Retinal pigment epithelial cell (primary cell): Measurements from ENCODE around the gene ARHGAP10.
"Not testable (repeated sequence)": the region's sequence is repeated elsewhere in the genome, so short reads cannot be mapped to it uniquely, and the experiment has no call there.

Experiments used
- DNase-seq: peaks from one replicate; pipeline ENCODE4 v3.0.0-alpha.2; 2010; ENCODE audit warnings: low read depth
- H3K4me3 ChIP-seq: 2 replicates; pipeline ENCODE4 v1.5.1; 2011; ENCODE audit warnings: mild to moderate bottlenecking, low read length, control low read depth, moderate library complexity
- TF ChIP-seq, protein P1 (sequence below): conservative IDR thresholded peaks from 2 replicates; pipeline ENCODE4 v1.5.1; 2011; ENCODE audit warnings: low read depth, low read length, control low read depth, inconsistent platforms

ARHGAP10 gene

DNA sequence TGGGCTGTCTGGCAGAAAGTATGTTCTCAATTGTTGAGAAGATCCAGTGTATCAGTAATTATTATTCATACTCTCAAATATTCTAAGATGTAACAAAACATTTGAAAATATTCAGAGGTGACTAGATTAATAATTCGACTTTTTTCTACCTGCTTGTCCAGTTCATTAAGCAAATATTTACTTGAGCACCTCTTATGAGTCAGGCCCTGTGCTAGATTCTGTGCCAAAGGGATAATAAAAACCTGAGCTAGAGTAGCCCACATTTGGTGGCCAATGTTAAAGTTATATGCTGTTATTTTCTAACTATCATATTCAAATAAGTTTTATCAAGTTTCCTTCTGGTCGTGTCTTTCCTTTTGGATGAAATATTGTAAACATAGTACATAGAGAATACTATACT, 58.5 kb downstream of the ARHGAP10 start:
- H3K4me3 ChIP-seq: no peak overlapping the region
- TF ChIP-seq, protein P1, sequence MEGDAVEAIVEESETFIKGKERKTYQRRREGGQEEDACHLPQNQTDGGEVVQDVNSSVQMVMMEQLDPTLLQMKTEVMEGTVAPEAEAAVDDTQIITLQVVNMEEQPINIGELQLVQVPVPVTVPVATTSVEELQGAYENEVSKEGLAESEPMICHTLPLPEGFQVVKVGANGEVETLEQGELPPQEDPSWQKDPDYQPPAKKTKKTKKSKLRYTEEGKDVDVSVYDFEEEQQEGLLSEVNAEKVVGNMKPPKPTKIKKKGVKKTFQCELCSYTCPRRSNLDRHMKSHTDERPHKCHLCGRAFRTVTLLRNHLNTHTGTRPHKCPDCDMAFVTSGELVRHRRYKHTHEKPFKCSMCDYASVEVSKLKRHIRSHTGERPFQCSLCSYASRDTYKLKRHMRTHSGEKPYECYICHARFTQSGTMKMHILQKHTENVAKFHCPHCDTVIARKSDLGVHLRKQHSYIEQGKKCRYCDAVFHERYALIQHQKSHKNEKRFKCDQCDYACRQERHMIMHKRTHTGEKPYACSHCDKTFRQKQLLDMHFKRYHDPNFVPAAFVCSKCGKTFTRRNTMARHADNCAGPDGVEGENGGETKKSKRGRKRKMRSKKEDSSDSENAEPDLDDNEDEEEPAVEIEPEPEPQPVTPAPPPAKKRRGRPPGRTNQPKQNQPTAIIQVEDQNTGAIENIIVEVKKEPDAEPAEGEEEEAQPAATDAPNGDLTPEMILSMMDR: no peak
- DNase-seq: no peak

DNA sequence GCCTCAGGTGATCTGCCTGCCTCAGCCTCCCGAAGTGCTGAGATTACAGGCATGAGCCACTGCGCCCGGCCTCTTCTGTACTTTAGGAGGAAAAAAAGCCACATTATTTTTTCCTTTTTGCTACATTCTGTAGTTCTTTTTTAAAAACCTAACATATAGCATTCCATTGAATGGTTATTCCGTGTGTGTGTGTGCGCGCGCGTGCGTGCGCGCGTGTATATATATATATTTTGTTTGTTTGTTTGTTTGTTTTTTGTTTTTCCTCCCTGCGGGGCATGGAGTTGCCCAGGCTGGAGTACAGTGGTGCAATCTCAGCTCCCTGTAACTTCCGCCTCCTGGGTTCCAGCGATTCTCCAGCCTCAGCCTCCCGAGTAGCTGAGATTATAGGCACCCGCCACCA, 59.5 kb downstream of the ARHGAP10 start:
- TF ChIP-seq, protein P1: no peak
- H3K4me3 ChIP-seq: no peak overlapping the region
- no peak for DNase-seq

GRCh38 chr4:147791865-147792264, 60.0 kb downstream of the ARHGAP10 start:
- no peak overlapping the region for H3K4me3 ChIP-seq
- DNase-seq: no peak
- TF ChIP-seq, protein P1: no peak

DNA sequence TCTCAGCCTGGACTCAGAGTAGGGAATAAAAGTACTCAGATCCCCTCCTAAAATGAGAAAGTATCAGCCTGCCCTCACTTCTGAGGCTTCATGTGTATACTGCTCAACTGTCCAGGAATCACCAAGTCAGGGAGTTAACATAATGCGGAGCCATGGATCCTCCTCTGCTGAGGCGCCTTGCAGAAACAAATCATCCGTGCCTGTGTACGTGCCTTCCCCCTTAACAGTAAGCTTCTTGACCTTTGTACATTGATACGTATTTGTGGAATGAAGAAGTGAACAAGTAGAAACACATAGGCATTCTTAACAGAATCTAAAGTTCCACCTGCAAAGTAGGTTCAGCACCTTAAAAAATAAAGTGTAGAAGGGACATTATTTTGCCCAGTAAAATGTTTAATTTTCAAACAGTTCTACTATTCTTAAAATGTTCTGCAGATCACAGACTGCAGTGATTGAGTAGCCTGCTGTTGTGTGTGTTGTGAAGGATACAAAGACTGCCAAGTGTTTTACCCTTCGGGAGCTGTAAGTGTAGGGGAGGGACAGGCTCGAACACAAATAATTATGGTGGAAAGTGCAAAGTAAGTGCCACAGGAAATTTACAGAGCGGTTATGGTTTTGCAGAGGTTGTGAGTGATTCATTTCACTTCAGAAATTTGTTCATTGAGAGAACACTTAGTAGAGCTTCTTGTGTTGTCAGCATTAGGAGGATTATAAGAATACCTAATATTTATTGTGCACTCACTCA, 61.9 kb downstream of the ARHGAP10 start:
- TF ChIP-seq, protein P1: no peak
- no peak overlapping the region for H3K4me3 ChIP-seq
- peak; percentile 34 for DNase-seq

- DNase-seq: no peak
- H3K4me3 ChIP-seq: no peak overlapping the region
- TF ChIP-seq, protein P1: no peak
Measured at GRCh38 chr4:147794314-147794680, 62.4 kb downstream of the ARHGAP10 start.

DNA sequence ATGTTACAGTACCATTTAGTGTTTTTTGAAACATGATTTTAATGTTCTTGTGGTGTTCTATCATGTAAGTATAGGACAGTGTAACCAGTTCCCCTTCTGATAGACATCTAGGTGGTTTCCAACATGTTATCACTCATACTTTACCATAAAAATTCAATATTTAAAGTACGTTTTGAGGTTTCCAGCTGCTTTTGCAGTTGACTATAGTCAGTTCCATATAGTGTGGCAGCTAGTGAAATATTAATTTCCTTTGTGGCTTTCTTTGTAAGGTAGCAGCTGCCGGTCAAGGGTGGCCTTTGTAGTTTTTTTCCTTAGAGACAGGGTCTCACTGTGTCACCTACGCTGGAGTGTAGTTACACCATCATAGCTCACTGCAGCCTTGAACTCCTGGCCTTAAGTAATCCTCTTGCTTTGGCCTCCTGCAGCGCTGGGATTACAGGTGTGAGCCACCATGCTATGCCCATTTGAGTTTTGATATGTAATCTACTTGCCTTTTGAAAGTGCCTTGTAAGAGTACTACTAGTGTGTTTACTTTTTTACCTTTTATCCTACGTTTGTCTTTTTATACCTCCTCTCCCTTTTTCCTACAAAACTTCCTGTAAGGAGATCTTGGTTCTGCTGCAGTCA, 63.0 kb downstream of the ARHGAP10 start:
- TF ChIP-seq, protein P1: no peak
- H3K4me3 ChIP-seq: no peak overlapping the region
- DNase-seq: no peak

- not testable (repeated sequence) for H3K4me3 ChIP-seq, DNase-seq
Measured at GRCh38 chr4:147799057-147799456, 67.2 kb downstream of the ARHGAP10 start.
